IPS-20b (cell line): Measurements from ENCODE around the gene PIGX.
"Not testable (repeated sequence)": the region's sequence is repeated elsewhere in the genome, so short reads cannot be mapped to it uniquely, and the experiment has no call there.

ENCODE experiments used
- H3K27ac ChIP-seq: one replicate; pipeline ENCODE4 v1.5.1; 2013; ENCODE audit warnings: low read length
- H3K27me3 ChIP-seq: 2 replicates; pipeline ENCODE4 v1.6.1; 2013; ENCODE audit warnings: mild to moderate bottlenecking, low read length, inconsistent platforms; ENCODE audit not compliant: insufficient read depth
- H3K36me3 ChIP-seq: 2 replicates; pipeline ENCODE4 v1.6.1; 2013; ENCODE audit warnings: low read depth, mild to moderate bottlenecking, inconsistent platforms, low read length, moderate library complexity; ENCODE audit not compliant: insufficient read depth
- H3K4me1 ChIP-seq: 2 replicates; pipeline ENCODE4 v1.6.1; 2013; ENCODE audit warnings: mild to moderate bottlenecking, control low read depth, inconsistent platforms, low read length, moderate library complexity; ENCODE audit not compliant: insufficient read depth
- H3K4me3 ChIP-seq: 2 replicates; pipeline ENCODE4 v1.5.1; 2013; ENCODE audit warnings: mild to moderate bottlenecking, low read length, inconsistent platforms
- H3K9ac ChIP-seq: 2 replicates; pipeline ENCODE4 v1.6.1; 2013; ENCODE audit warnings: low read depth, mild to moderate bottlenecking, inconsistent platforms, low read length, moderate library complexity
- H3K9me3 ChIP-seq: 2 replicates; pipeline ENCODE4 v1.6.1; 2013; ENCODE audit warnings: mild to moderate bottlenecking, low read depth, low read length, inconsistent platforms; ENCODE audit not compliant: insufficient read depth

Gene PIGX

DNA sequence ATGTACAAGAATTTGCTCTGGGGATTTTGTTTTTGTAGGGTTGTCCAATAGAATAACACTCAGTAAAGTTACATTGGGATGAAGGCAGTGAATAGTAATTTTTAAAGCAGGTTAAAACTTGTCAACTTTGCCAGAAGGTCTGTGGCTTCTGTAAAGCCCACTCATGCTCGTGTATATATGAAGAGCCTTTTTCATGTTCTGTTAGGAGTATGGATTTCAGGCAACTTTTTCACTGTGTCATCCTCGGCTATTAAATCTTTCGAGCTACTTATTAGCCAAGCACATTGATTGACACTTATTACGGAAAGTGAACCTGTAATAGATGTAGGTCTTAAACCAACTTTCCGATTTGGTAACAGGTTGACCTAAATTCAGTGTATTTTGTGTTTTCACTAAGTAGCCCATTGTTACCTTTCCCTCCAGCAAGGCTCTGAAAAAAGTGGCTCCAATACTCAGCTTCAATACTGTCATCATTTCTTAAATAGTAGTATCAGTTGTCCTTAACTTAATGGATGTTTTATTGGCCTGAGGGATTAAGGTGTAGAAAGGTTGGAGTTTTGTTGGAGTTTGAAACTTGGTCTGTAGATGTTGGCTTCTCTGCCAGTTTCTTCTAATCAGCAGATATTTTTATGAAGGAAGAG, 29.2 kb downstream of the PIGX start:
- Histone ChIP-seq H3K27me3 (no peaks in the 10 kb centered on the region), H3K9ac (peak overlapping the region; percentile 94), H3K36me3 (peaks cover 5% of the 10 kb centered on the region; the same call in 1 of the 2 replicates), H3K9me3 (no peaks in the 10 kb centered on the region), H3K27ac (no peak overlapping the region), H3K4me3 (peak overlapping the region; percentile 98), H3K4me1 (peaks cover 7% of the 10 kb centered on the region; the same call in 1 of the 2 replicates)

DNA sequence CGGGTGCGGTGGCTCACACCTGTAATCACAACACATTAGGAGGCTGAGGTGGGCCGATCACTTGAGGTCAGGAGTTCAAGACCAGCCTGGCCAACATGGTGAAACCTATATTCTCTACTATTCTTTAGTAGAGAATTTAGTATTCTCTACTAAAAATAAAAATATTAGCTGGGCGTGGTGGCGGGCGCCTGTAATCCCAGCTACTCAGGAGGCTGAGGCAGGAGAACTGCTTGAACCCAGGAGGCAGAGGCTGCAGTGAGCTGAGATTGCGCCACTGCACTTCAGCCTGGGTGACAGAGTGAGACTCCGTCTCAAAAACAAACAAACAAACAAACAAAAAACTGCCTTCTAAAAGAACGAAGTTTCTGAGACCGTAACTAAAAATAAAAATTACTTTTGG, 31.4 kb downstream of the PIGX start:
- H3K4me1 ChIP-seq, H3K27me3 ChIP-seq, H3K9ac ChIP-seq, H3K27ac ChIP-seq, H3K36me3 ChIP-seq, H3K4me3 ChIP-seq, H3K9me3 ChIP-seq: not testable (repeated sequence)

DNA sequence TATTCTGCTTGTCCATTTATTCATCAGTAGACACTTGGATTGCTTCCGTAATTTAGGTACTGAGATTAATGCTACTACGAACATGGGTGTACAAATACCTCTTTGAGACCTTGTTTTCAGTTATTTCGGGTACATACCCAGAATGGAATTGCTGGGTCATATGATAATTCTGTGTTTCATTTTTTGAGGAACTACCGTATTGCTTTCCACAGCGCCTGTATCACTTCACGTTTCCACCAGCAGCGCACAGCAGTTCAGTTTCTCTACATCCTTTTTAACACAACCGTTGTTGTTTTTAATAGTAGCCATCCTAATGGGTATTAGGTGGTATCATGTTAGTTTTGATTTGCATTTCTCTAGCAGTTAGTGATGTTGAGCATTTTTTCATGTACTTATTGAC, 36.9 kb downstream of the PIGX start:
- Histone ChIP-seq H3K4me3 (no peak overlapping the region), H3K9ac (no peak overlapping the region), H3K36me3 (peaks cover 17% of the 10 kb centered on the region)

DNA sequence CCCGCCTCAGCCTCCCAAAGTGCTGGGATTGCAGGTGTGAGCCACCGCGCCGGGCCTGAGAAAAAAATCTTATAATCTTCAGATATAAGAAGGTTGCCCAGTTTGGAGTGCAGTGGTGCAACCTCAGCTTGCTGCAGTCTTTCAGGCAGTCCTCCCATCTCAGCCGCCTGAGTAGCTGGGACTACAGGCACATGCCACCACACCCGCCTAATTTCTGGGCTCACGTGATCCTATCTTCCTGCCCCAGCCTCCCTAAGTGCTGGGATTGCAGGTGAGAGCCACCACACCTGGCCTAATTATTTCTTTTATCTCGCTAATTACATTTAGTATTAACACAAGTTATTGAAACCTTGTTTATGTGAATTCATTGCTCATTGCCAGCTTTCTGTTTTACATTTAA, 41.0 kb downstream of the PIGX start:
- no peak overlapping the region for H3K4me3 ChIP-seq
- H3K4me1 ChIP-seq: no peaks in the 10 kb centered on the region
- no peak overlapping the region for H3K27ac ChIP-seq
- peaks cover 16% of the 10 kb centered on the region for H3K9me3 ChIP-seq
- H3K9ac ChIP-seq: no peak overlapping the region
- H3K36me3 ChIP-seq: peaks cover 30% of the 10 kb centered on the region
- no peaks in the 10 kb centered on the region for H3K27me3 ChIP-seq

More for the DNA sequence above, 36.9 kb downstream of the PIGX start:
- Histone ChIP-seq H3K27ac (no peak overlapping the region), H3K4me1 (peaks cover 3% of the 10 kb centered on the region; the same call in 1 of the 2 replicates), H3K27me3 (no peaks in the 10 kb centered on the region), H3K9me3 (no peaks in the 10 kb centered on the region)

DNA sequence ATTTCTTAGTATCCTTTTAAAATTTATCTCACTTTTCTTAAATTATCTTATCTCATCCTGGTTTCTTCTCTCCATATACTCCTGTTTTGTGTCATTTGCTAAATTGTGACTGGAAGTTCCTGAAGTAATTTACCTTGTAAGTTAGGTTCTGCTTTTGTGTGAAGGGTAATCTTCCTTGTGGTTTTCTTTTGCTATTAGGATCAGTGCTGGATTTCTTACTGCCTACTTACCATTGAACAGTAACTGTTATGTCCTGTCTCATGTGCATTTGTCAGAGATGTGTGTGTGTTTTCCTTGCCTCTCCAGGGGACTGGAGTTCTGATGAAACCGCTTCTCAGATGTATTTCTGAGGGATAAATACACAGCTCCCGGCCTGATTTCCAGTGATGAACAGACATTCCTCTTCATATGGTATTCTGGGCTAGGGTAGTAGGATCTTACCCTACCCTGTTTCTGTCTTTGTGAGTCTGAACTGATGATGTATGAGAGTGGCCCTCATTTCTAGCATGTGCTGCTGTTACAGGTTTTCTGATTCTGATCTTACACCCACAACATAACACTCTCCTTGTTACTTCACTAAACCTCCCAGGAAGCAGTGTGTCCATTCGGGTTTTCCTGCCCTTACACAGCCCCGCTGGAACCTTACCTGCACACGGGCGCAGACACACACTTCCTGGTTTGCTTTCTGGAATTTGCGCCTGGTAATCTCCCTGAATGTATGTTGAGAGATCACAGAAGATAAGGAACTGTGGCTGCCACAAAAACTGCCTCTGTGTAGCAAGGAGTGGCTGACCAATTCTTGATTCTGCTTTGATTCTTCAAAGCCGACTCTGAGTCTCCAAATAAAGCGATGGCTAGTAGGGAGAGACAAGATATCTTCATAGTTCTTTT, 42.2 kb downstream of the PIGX start:
- Histone ChIP-seq H3K9ac (no peak overlapping the region), H3K36me3 (peaks cover 29% of the 10 kb centered on the region), H3K4me1 (no peaks in the 10 kb centered on the region), H3K4me3 (no peak overlapping the region), H3K27ac (no peak overlapping the region), H3K27me3 (no peaks in the 10 kb centered on the region), H3K9me3 (peaks cover 16% of the 10 kb centered on the region)

DNA sequence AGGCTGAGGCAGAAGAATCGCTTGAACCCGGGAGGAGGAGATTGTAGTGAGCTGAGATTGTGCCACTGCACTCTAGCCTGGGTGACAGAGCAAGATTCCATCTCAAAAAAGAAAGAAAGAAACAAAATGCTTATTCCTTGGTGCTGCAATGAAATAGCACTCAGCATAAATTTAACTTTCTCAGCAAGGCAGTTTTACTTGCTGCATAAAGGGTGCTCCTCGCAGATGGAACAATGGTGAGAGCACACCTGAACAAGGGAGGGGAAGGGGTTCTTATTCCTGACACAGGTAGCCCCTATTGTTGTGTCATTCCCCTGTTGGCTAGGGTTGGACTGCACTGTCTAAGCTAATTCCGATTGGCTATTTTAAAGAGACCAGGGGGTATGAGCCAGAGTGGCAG, 44.6 kb downstream of the PIGX start:
- Histone ChIP-seq H3K4me3 (no peak overlapping the region), H3K4me1 (no peaks in the 10 kb centered on the region), H3K27me3 (no peaks in the 10 kb centered on the region), H3K9me3 (peaks cover 16% of the 10 kb centered on the region), H3K36me3 (peaks cover 18% of the 10 kb centered on the region), H3K27ac (no peak overlapping the region), H3K9ac (no peak overlapping the region)

DNA sequence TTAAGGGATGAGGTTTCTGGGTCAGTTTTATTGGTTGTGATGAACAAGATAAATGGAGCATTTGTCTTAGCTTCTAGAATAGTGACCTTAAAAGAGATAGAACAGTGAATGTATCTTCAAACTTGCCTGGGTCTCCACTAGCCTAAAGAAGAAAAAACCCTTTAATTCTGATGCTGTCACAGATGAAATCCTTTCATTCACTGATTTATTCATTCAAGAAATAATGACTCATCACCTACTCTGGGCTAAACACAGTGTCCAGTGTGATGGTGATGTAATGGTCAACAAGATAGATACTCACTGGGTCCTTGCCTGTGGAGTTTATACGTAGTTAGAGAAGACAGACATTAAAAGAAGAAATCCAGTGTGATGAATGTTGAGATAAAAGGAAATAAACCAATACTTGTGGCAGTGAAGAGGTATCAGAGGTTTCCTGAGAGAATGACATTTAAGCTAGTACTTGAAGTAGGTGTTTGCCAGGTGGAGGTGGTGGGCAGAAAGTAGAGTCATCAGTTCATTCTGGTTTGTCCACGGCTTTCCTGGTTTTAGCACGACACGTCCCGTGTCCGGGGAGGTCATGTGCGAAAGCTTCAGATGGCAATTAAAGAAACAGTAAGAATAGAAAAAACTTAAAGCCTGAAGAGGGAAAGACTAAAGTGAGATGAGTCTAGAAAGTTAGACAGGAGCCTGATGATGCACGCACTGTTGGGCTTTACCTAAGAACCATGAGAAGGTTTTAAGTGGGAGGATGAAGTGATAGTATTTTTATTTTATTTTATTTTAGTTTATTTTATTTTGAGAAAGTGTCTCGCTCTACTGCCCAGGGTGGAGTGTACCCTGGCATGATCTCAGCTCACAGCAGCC, 45.9 kb downstream of the PIGX start:
- no peak overlapping the region for H3K4me3 ChIP-seq
- H3K36me3 ChIP-seq: peaks cover 18% of the 10 kb centered on the region
- H3K27me3 ChIP-seq: no peaks in the 10 kb centered on the region
- no peaks in the 10 kb centered on the region for H3K4me1 ChIP-seq
- H3K9ac ChIP-seq: no peak overlapping the region
- peaks cover 16% of the 10 kb centered on the region for H3K9me3 ChIP-seq
- no peak overlapping the region for H3K27ac ChIP-seq

DNA sequence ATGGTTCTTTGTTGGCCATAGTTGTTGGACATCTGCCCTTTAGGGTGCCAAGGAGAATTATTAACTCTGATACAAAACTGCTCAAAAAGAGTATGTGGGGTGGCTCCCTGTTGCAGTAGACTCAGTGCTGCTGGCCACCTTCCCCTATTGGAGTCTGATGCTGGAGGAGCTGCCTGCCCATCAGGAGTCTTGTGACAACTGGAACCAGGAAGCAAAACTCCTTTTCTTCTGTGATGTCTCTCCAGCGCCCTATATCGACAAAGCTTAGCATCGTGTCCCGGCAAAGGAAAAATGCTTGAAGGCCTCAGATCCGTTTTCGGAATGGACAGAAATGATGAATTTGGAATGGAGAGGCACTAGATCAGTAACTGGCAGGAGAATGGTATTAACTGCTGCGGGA, 51.0 kb downstream of the PIGX start:
- Histone ChIP-seq H3K4me3 (no peak overlapping the region), H3K27me3 (no peaks in the 10 kb centered on the region), H3K9ac (no peak overlapping the region), H3K9me3 (no peaks in the 10 kb centered on the region), H3K36me3 (no peaks in the 10 kb centered on the region; the same call in 1 of the 2 replicates), H3K27ac (no peak overlapping the region), H3K4me1 (no peaks in the 10 kb centered on the region)

DNA sequence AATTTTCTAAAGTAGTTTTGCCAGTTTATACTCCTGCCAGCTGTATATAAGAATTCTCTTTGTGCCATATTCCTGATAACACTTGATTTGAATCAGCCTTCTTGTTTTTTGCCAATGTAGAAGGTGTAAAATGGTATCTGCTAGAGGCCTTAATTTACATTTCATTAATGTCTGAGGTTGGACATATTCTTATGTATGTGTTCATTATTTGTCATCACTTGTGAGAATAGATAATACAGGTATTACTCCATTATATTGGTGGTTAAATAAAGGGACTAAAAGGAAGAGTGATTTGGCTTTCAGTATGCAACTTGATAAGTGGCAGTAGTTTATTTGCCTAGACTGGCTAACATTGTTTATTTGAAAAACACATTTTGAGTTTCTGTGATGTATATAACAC, 53.3 kb downstream of the PIGX start:
- no peaks in the 10 kb centered on the region for H3K27me3 ChIP-seq
- no peak overlapping the region for H3K9ac ChIP-seq
- no peak overlapping the region for H3K4me3 ChIP-seq
- H3K9me3 ChIP-seq: no peaks in the 10 kb centered on the region
- no peaks in the 10 kb centered on the region; the same call in 1 of the 2 replicates for H3K36me3 ChIP-seq
- H3K4me1 ChIP-seq: no peaks in the 10 kb centered on the region
- no peak overlapping the region for H3K27ac ChIP-seq

DNA sequence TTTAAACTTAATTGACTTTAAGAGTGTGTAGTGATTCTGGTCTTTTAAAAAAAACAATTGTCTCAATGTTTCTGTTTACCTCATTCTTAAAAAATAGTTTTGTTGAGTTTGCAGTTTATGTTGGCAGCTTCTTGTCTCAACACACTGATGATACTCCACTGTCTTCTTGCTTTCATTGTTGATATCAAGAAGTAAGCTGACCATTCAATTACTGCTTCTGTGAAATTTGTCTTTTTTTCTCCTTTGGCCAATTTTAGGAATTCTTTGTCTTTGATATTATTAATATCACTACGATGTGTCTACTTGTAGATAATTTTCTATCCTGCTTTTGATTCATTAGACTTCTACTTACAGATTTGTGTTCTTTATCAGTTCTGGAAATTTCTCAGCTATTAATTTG, 58.9 kb downstream of the PIGX start:
- H3K9me3 ChIP-seq: no peaks in the 10 kb centered on the region
- no peak overlapping the region for H3K27ac ChIP-seq
- no peaks in the 10 kb centered on the region; the same call in 1 of the 2 replicates for H3K36me3 ChIP-seq
- H3K4me3 ChIP-seq: no peak overlapping the region
- H3K27me3 ChIP-seq: no peaks in the 10 kb centered on the region
- peaks cover 9% of the 10 kb centered on the region; the same call in 1 of the 2 replicates for H3K4me1 ChIP-seq
- no peak overlapping the region for H3K9ac ChIP-seq

DNA sequence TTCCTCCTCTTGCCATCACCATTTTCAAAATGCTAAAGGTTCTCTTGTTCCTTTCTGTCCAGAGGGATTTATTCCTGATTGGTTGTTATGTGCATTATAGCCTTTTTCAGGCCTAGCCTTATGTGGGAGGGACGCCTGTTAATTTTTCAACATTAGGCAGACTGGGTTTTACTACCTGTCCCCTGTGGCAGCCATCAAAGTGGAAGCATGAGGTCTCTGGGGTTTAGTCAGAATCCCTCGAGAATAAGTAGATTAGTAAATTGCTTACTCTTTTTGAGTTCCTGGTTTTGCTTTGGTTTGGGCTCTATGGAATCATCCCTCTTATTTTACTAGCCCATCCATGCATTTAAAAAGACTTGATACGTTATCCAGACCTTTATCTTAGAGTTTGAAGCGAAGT, 59.9 kb downstream of the PIGX start:
- H3K36me3 ChIP-seq: no peaks in the 10 kb centered on the region; the same call in 1 of the 2 replicates

More for the DNA sequence above, 59.9 kb downstream of the PIGX start:
- H3K4me1 ChIP-seq: peaks cover 9% of the 10 kb centered on the region; the same call in 1 of the 2 replicates
- H3K9me3 ChIP-seq: no peaks in the 10 kb centered on the region
- no peak overlapping the region for H3K4me3 ChIP-seq
- no peaks in the 10 kb centered on the region for H3K27me3 ChIP-seq
- H3K9ac ChIP-seq: no peak overlapping the region
- no peak overlapping the region for H3K27ac ChIP-seq
